ENCODE results near the gene ZSWIM8. TPM values are rescaled to one million over a fixed set of nuclear protein-coding genes. Genes with fewer than 3 reads are reported as not detected.

Gene ZSWIM8
- total RNA-seq, 1 experiment from 2014 or later: 49.5 TPM

- no peak overlapping the region for H3K9ac ChIP-seq (ENCODE audit: low read length)
- no peaks in the 10 kb centered on the region for H3K27me3 ChIP-seq (ENCODE audit: low read length)
- no peak overlapping the region for H3K4me2 ChIP-seq (ENCODE audit: low read depth, low read length, poor library complexity, severe bottlenecking)
- no peak for DNase-seq
- peaks cover 37% of the 10 kb centered on the region for H3K36me3 ChIP-seq (ENCODE audit: insufficient read depth, low read length)
- no peaks in the 10 kb centered on the region for H3K9me2 ChIP-seq (replicated peaks; ENCODE audit: insufficient read depth, low read length)
- no peaks in the 10 kb centered on the region for H4K20me1 ChIP-seq (ENCODE audit: insufficient read depth, low read depth, low read length)
- no peak overlapping the region for H3K27ac ChIP-seq (ENCODE audit: low read length)
- H3K9me3 ChIP-seq (ENCODE audit: low read length): no peaks in the 10 kb centered on the region
- H3K4me3 ChIP-seq (ENCODE audit: low read length): no peak overlapping the region
- H3K79me2 ChIP-seq (ENCODE audit: low read length): peaks cover 8% of the 10 kb centered on the region; the same call in 1 of the 2 replicates
- peaks cover 22% of the 10 kb centered on the region for H3K4me1 ChIP-seq (ENCODE audit: low read length)
- H2AFZ ChIP-seq (ENCODE audit: low read length): no peak overlapping the region
Measured at GRCh38 chr10:73765066-73765465, 20.3 kb upstream of the ZSWIM8 start.

- peak overlapping the region; percentile 46 for H3K4me2 ChIP-seq (ENCODE audit: low read depth, low read length, poor library complexity, severe bottlenecking)
- H2AFZ ChIP-seq (ENCODE audit: low read length): no peak overlapping the region
- no peaks in the 10 kb centered on the region for H4K20me1 ChIP-seq (ENCODE audit: insufficient read depth, low read depth, low read length)
- no peaks in the 10 kb centered on the region for H3K27me3 ChIP-seq (ENCODE audit: low read length)
- H3K9me2 ChIP-seq (replicated peaks; ENCODE audit: insufficient read depth, low read length): no peaks in the 10 kb centered on the region
- H3K4me1 ChIP-seq (ENCODE audit: low read length): peaks cover 33% of the 10 kb centered on the region
- H3K9me3 ChIP-seq (ENCODE audit: low read length): no peaks in the 10 kb centered on the region
- peaks cover 16% of the 10 kb centered on the region for H3K79me2 ChIP-seq (ENCODE audit: low read length)
- peak overlapping the region; percentile 42 for H3K9ac ChIP-seq (ENCODE audit: low read length)
- H3K4me3 ChIP-seq (ENCODE audit: low read length): peak overlapping the region; percentile 24; the same call in 1 of the 2 replicates
- peak overlapping the region; percentile 59 for H3K27ac ChIP-seq (ENCODE audit: low read length)
- peak; percentile 81 for DNase-seq
- H3K36me3 ChIP-seq (ENCODE audit: insufficient read depth, low read length): peaks cover 24% of the 10 kb centered on the region; the same call in 1 of the 2 replicates
Measured at GRCh38 chr10:73768881-73769280, 16.5 kb upstream of the ZSWIM8 start.

DNA sequence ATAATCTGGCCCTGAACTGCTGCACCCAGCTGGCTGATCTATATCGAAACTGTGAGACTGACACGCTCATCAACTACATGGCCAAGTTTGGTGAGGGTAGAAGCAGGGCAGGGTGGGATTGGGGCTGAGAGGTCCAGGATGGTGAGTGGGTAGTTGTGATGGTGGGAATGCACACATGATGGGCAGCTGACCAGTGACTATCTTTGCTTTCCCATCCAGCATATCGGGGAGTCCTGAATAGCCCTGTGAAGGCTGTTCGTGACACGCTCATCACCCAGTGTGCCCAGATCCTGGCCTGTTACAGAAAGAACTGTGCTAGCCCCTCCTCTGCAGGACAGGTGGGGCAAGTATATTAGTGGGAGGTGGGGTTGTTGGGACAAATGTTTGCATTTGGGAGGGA is 16.0 kb upstream of the ZSWIM8 start:
- Histone ChIP-seq H2AFZ (ENCODE audit: low read length) (no peak overlapping the region), H3K9me3 (ENCODE audit: low read length) (no peaks in the 10 kb centered on the region), H4K20me1 (ENCODE audit: insufficient read depth, low read depth, low read length) (no peaks in the 10 kb centered on the region), H3K4me3 (ENCODE audit: low read length) (peak overlapping the region; percentile 24; the same call in 1 of the 2 replicates), H3K27ac (ENCODE audit: low read length) (peak overlapping the region; percentile 59), H3K79me2 (ENCODE audit: low read length) (peaks cover 22% of the 10 kb centered on the region), H3K9me2 (replicated peaks; ENCODE audit: insufficient read depth, low read length) (no peaks in the 10 kb centered on the region), H3K9ac (ENCODE audit: low read length) (peak overlapping the region; percentile 42), H3K4me1 (ENCODE audit: low read length) (peaks cover 37% of the 10 kb centered on the region), H3K36me3 (ENCODE audit: insufficient read depth, low read length) (peaks cover 27% of the 10 kb centered on the region; the same call in 1 of the 2 replicates), H3K4me2 (ENCODE audit: low read depth, low read length, poor library complexity, severe bottlenecking) (peak overlapping the region; percentile 46), H3K27me3 (ENCODE audit: low read length) (no peaks in the 10 kb centered on the region)
- no peak for DNase-seq

DNA sequence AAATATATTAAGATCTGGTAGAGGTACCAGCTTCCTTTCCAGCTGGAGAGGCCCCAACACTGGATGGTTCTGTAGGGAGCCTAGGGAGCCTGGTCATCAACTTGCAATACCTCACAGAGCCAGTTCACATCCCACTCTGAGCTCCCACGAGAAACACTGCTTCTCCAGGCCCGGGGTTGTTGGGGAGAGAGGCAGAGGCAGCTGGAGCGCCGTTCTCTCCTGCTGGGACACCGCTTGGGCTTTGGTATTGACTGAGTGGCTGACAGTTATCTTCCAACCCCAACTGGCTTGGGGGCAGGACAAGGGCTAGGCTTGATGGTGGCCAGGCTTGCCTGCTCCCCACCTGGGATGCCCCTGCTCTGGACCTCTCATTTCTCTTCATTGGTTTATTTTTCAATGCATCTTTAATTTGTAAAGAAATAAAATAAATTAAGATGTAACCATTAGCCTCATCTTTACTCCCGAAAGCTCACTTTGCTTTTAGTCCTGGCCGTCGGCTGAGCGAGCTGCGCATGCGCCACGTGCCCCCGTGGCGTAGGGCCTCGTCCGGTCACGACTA is 13.6 kb upstream of the ZSWIM8 start:
- H3K27ac ChIP-seq (ENCODE audit: low read length): peak overlapping the region; percentile 79
- peaks cover 53% of the 10 kb centered on the region for H3K4me1 ChIP-seq (ENCODE audit: low read length)
- H3K4me3 ChIP-seq (ENCODE audit: low read length): peak overlapping the region; percentile 89
- H4K20me1 ChIP-seq (ENCODE audit: insufficient read depth, low read depth, low read length): peaks cover 4% of the 10 kb centered on the region; the same call in 1 of the 2 replicates
- peaks cover 38% of the 10 kb centered on the region for H3K36me3 ChIP-seq (ENCODE audit: insufficient read depth, low read length)
- H3K9me3 ChIP-seq (ENCODE audit: low read length): no peaks in the 10 kb centered on the region
- H3K79me2 ChIP-seq (ENCODE audit: low read length): peaks cover 43% of the 10 kb centered on the region
- peak overlapping the region; percentile 76 for H2AFZ ChIP-seq (ENCODE audit: low read length)
- H3K4me2 ChIP-seq (ENCODE audit: low read depth, low read length, poor library complexity, severe bottlenecking): peak overlapping the region; percentile 99
- DNase-seq: peak; percentile 90
- H3K9ac ChIP-seq (ENCODE audit: low read length): peak overlapping the region; percentile 85
- no peaks in the 10 kb centered on the region for H3K9me2 ChIP-seq (replicated peaks; ENCODE audit: insufficient read depth, low read length)
- no peaks in the 10 kb centered on the region for H3K27me3 ChIP-seq (ENCODE audit: low read length)

- H3K9ac ChIP-seq (ENCODE audit: low read length): peak overlapping the region; percentile 85
- peaks cover 44% of the 10 kb centered on the region for H3K36me3 ChIP-seq (ENCODE audit: insufficient read depth, low read length)
- peak; percentile 89 for DNase-seq
- peaks cover 4% of the 10 kb centered on the region; the same call in 1 of the 2 replicates for H4K20me1 ChIP-seq (ENCODE audit: insufficient read depth, low read depth, low read length)
- peaks cover 53% of the 10 kb centered on the region for H3K4me1 ChIP-seq (ENCODE audit: low read length)
- no peaks in the 10 kb centered on the region for H3K27me3 ChIP-seq (ENCODE audit: low read length)
- H3K9me2 ChIP-seq (replicated peaks; ENCODE audit: insufficient read depth, low read length): no peaks in the 10 kb centered on the region
- peaks cover 50% of the 10 kb centered on the region for H3K79me2 ChIP-seq (ENCODE audit: low read length)
- H3K4me3 ChIP-seq (ENCODE audit: low read length): peak overlapping the region; percentile 89
- no peaks in the 10 kb centered on the region for H3K9me3 ChIP-seq (ENCODE audit: low read length)
- H2AFZ ChIP-seq (ENCODE audit: low read length): peak overlapping the region; percentile 76
- H3K4me2 ChIP-seq (ENCODE audit: low read depth, low read length, poor library complexity, severe bottlenecking): peak overlapping the region; percentile 99
- H3K27ac ChIP-seq (ENCODE audit: low read length): peak overlapping the region; percentile 79
Measured at GRCh38 chr10:73772281-73773151, 12.9 kb upstream of the ZSWIM8 start.

DNA sequence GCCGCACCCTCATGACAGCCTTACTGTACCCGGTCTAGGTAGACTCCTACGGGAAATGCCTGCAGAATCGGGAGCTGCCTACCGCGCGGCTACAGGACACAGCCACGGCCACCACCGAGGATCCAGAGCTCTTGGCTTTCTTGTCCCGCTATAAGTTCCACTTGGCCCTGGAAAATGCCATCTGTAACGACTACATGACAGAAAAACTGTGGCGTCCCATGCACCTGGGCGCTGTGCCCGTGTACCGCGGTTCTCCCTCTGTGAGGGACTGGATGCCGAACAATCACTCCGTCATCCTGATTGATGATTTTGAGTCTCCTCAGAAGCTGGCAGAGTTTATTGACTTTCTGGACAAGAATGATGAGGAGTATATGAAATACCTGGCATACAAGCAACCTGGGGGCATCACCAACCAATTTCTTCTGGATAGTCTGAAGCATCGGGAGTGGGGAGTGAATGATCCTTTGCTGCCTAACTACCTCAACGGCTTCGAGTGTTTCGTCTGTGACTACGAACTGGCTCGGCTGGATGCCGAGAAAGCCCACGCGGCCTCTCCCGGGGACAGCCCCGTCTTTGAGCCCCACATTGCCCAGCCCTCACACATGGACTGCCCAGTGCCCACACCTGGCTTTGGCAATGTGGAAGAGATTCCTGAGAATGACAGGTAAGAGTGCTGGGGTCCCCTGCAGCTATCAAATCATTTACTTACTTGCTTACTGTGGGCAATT is 12.1 kb upstream of the ZSWIM8 start:
- peaks cover 4% of the 10 kb centered on the region; the same call in 1 of the 2 replicates for H4K20me1 ChIP-seq (ENCODE audit: insufficient read depth, low read depth, low read length)
- peak overlapping the region; percentile 89 for H3K4me3 ChIP-seq (ENCODE audit: low read length)

GRCh38 chr10:73774637-73775036 is 10.8 kb upstream of the ZSWIM8 start:
- peak overlapping the region; percentile 85 for H3K9ac ChIP-seq (ENCODE audit: low read length)
- H3K27ac ChIP-seq (ENCODE audit: low read length): peak overlapping the region; percentile 79; the same call in 1 of the 2 replicates

More for the DNA sequence above, 12.1 kb upstream of the ZSWIM8 start:
- Histone ChIP-seq H3K9ac (ENCODE audit: low read length) (peak overlapping the region; percentile 85), H3K79me2 (ENCODE audit: low read length) (peaks cover 54% of the 10 kb centered on the region), H3K36me3 (ENCODE audit: insufficient read depth, low read length) (peaks cover 44% of the 10 kb centered on the region), H3K9me3 (ENCODE audit: low read length) (no peaks in the 10 kb centered on the region), H3K4me1 (ENCODE audit: low read length) (peaks cover 51% of the 10 kb centered on the region), H3K9me2 (replicated peaks; ENCODE audit: insufficient read depth, low read length) (no peaks in the 10 kb centered on the region), H2AFZ (ENCODE audit: low read length) (no peak overlapping the region), H3K27me3 (ENCODE audit: low read length) (no peaks in the 10 kb centered on the region), H3K4me2 (ENCODE audit: low read depth, low read length, poor library complexity, severe bottlenecking) (peak overlapping the region; percentile 99), H3K27ac (ENCODE audit: low read length) (peak overlapping the region; percentile 79)
- peak; percentile 64 for DNase-seq

More at GRCh38 chr10:73774637-73775036, 10.8 kb upstream of the ZSWIM8 start:
- H3K27me3 ChIP-seq (ENCODE audit: low read length): no peaks in the 10 kb centered on the region
- H3K4me2 ChIP-seq (ENCODE audit: low read depth, low read length, poor library complexity, severe bottlenecking): peak overlapping the region; percentile 99
- H3K4me3 ChIP-seq (ENCODE audit: low read length): peak overlapping the region; percentile 89
- H3K9me3 ChIP-seq (ENCODE audit: low read length): no peaks in the 10 kb centered on the region
- H3K4me1 ChIP-seq (ENCODE audit: low read length): peaks cover 40% of the 10 kb centered on the region
- no peak overlapping the region for H2AFZ ChIP-seq (ENCODE audit: low read length)
- H3K9me2 ChIP-seq (replicated peaks; ENCODE audit: insufficient read depth, low read length): no peaks in the 10 kb centered on the region
- peaks cover 50% of the 10 kb centered on the region for H3K36me3 ChIP-seq (ENCODE audit: insufficient read depth, low read length)
- peak; percentile 50 for DNase-seq
- H3K79me2 ChIP-seq (ENCODE audit: low read length): peaks cover 59% of the 10 kb centered on the region
- H4K20me1 ChIP-seq (ENCODE audit: insufficient read depth, low read depth, low read length): peaks cover 4% of the 10 kb centered on the region; the same call in 1 of the 2 replicates

Measured in Karpas-422 (cell line).